ENCODE measurements around the gene APLP2.
"Not testable (repeated sequence)": the region's sequence is repeated elsewhere in the genome, so short reads cannot be mapped to it uniquely, and the experiment has no call there.

Gene APLP2

DNA sequence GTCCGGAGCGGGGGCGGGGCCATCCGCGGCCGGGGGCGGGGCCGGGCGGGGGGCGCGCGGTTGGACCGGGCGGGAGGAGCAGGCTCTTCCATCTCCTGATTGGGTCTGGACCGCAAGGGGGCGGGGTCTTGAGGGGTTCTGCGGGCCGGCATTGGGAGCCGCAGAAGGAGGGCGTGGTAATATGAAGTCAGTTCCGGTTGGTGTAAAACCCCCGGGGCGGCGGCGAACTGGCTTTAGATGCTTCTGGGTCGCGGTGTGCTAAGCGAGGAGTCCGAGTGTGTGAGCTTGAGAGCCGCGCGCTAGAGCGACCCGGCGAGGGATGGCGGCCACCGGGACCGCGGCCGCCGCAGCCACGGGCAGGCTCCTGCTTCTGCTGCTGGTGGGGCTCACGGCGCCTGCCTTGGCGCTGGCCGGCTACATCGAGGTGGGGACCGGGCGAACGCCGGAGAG, at the start of gene APLP2:
TSS of gene APLP2 (plus strand) at position 236 of the 450 bp plus-strand sequence. CDS start at position 320, 84 bp downstream.
- Histone ChIP-seq H3K27me3 (replicated peaks; ENCODE audit: control insufficient read depth, insufficient read depth, low read length) (no peaks in the 10 kb centered on the region), H3K4me3 (ENCODE audit: low read length) (peak within 1 kb of the TSS; percentile 92), H3K4me1 (ENCODE audit: control insufficient read depth, insufficient read depth, low read length) (peaks cover 22% of the 10 kb centered on the region), H3K36me3 (ENCODE audit: control insufficient read depth, insufficient read depth, low read length, severe bottlenecking) (no peaks in the 10 kb centered on the region), H3K9me3 (ENCODE audit: control insufficient read depth, low read length) (no peaks in the 10 kb centered on the region), H3K9ac (ENCODE audit: low read length) (peak within 1 kb of the TSS; percentile 93)
- DNase-seq (ENCODE audit: low read depth): peak; percentile 99

DNA sequence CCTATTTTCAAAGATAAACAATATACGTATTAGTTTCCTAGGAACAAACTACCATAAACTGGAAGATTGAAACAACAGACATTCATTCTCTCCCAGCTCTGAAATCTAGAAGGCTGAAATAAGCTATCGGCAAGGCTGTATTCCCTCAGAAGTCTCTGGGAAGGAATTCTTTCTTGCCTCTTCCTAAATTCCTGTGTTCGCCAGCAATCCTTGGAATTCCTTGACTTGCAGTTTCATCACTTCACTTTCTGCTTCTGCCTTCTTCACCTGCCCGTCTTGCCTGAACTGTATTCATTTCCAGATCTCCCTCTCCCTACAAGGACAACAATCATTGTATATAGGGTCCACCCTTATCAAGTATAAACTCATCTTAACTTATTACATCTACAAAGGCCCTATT, 49.4 kb upstream of the APLP2 start:
- no peak overlapping the region for H3K4me3 ChIP-seq (ENCODE audit: low read length)
- peaks cover 10% of the 10 kb centered on the region for H3K4me1 ChIP-seq (ENCODE audit: control insufficient read depth, insufficient read depth, low read length)
- H3K36me3 ChIP-seq (ENCODE audit: control insufficient read depth, insufficient read depth, low read length, severe bottlenecking): no peaks in the 10 kb centered on the region
- no peak overlapping the region for H3K9ac ChIP-seq (ENCODE audit: low read length)
- no peaks in the 10 kb centered on the region for H3K9me3 ChIP-seq (ENCODE audit: control insufficient read depth, low read length)
- DNase-seq (ENCODE audit: low read depth): no peak
- H3K27me3 ChIP-seq (replicated peaks; ENCODE audit: control insufficient read depth, insufficient read depth, low read length): no peaks in the 10 kb centered on the region

DNA sequence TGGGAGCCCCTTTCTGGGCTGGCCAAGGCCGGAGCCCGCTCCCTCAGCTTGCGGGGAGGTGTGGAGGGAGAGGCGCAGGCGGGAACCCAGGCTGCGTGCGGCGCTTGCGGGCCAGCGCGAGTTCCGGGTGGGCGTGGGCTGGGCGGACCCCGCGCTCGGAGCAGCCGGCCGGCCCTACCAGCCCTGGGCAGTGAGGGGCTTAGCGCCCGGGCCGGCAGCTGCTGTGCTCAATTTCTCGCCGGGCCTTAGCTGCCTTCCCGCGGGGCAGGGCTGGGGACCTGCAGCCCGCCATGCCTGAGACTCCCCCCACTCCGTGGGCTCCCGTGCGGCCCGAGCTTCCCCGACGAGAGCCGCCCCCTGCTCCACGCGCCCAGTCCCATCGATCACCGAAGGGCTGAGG, 48.1 kb upstream of the APLP2 start:
- H3K4me1 ChIP-seq (ENCODE audit: control insufficient read depth, insufficient read depth, low read length): peaks cover 10% of the 10 kb centered on the region
- H3K36me3 ChIP-seq (ENCODE audit: control insufficient read depth, insufficient read depth, low read length, severe bottlenecking); H3K4me3 ChIP-seq (ENCODE audit: low read length); H3K9ac ChIP-seq (ENCODE audit: low read length); H3K27me3 ChIP-seq (replicated peaks; ENCODE audit: control insufficient read depth, insufficient read depth, low read length); H3K9me3 ChIP-seq (ENCODE audit: control insufficient read depth, low read length); DNase-seq (ENCODE audit: low read depth): not testable (repeated sequence)

DNA sequence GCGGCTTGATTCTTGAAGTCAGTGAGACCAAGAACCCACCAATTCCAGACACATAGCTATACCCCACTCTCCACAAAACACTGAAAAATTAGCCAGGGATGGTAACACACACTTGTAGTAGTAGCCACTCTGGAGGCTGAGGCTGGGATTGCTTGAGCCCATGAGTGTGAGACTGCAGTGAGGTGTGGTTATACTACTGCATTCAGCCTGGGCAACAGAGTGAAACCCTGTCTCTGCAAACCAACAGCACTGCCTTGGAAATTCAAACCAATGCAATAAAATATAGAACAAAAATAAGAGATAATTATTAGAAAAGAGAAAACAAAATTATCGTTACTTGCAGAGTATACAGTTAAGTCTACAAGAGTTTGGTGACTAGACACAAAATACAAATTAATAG, 46.9 kb upstream of the APLP2 start:
- no peaks in the 10 kb centered on the region for H3K27me3 ChIP-seq (replicated peaks; ENCODE audit: control insufficient read depth, insufficient read depth, low read length)
- H3K4me1 ChIP-seq (ENCODE audit: control insufficient read depth, insufficient read depth, low read length): peaks cover 10% of the 10 kb centered on the region
- no peak for DNase-seq (ENCODE audit: low read depth)
- no peaks in the 10 kb centered on the region for H3K9me3 ChIP-seq (ENCODE audit: control insufficient read depth, low read length)
- no peak overlapping the region for H3K4me3 ChIP-seq (ENCODE audit: low read length)
- H3K36me3 ChIP-seq (ENCODE audit: control insufficient read depth, insufficient read depth, low read length, severe bottlenecking): no peaks in the 10 kb centered on the region
- no peak overlapping the region for H3K9ac ChIP-seq (ENCODE audit: low read length)

DNA sequence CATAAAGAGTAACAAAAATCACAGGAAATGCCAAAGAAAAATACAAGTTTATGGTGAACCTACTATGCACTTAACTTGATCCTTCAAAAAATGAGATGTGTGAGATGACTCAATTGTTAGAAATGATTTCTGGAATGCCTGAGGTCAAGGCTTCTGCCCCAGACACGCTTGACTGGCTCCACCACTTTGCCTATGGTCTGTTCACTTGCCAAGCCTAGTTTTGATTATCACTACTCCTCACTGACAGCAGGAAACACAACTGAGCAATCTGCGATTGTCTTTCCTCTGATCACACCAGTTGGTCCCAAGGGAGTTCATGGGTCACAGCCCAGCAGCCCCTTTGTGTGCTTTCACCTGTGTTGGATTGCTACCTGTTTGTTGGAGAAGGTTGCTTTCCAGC, 46.5 kb upstream of the APLP2 start:
- DNase-seq (ENCODE audit: low read depth): peak; percentile 13
- Histone ChIP-seq H3K4me1 (ENCODE audit: control insufficient read depth, insufficient read depth, low read length) (peaks cover 10% of the 10 kb centered on the region), H3K27me3 (replicated peaks; ENCODE audit: control insufficient read depth, insufficient read depth, low read length) (no peaks in the 10 kb centered on the region), H3K9ac (ENCODE audit: low read length) (no peak overlapping the region), H3K4me3 (ENCODE audit: low read length) (no peak overlapping the region), H3K36me3 (ENCODE audit: control insufficient read depth, insufficient read depth, low read length, severe bottlenecking) (no peaks in the 10 kb centered on the region), H3K9me3 (ENCODE audit: control insufficient read depth, low read length) (no peaks in the 10 kb centered on the region)

DNA sequence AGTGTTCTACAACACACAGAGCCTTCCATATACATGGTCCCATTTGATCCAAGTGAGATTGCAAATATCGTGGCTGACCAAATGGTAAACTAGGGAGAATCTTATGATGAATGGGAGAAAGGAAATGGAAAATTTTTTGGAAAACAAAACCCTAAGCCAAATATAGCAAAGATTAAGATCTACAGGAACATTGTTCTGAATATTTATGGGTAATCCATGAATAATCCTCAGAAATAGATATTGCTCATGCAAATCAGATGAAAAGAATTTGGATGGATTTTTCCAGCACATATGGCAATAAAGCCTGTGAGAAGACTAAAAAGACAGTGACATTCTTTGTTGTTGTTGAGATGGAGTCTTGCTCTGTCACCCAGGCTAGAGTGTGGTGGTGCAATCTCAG, 45.3 kb upstream of the APLP2 start:
- H3K4me3 ChIP-seq (ENCODE audit: low read length): no peak overlapping the region
- H3K4me1 ChIP-seq (ENCODE audit: control insufficient read depth, insufficient read depth, low read length): peaks cover 10% of the 10 kb centered on the region
- H3K27me3 ChIP-seq (replicated peaks; ENCODE audit: control insufficient read depth, insufficient read depth, low read length): no peaks in the 10 kb centered on the region
- no peaks in the 10 kb centered on the region for H3K9me3 ChIP-seq (ENCODE audit: control insufficient read depth, low read length)
- no peak overlapping the region for H3K9ac ChIP-seq (ENCODE audit: low read length)
- H3K36me3 ChIP-seq (ENCODE audit: control insufficient read depth, insufficient read depth, low read length, severe bottlenecking): no peaks in the 10 kb centered on the region
- no peak for DNase-seq (ENCODE audit: low read depth)

DNA sequence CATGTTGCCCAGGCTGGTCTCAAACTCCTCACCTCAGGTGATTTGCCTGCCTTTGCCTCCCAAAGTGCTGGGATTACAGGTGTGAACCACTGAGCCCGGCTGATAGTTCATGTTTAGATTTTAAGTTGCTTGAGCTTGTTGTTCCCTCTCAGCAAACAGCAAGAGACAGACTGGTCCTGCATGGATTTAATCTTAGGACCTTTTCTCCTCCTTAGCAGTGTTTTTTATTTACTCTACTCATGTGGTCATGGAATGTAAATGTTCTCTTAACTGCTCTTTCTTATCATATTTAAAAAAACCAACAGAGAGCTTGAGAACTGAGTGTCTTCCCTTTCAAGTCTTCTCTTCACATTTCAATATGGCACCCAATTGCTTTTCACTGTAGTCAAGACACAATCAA, 44.3 kb upstream of the APLP2 start:
- Histone ChIP-seq H3K27me3 (replicated peaks; ENCODE audit: control insufficient read depth, insufficient read depth, low read length) (no peaks in the 10 kb centered on the region), H3K4me1 (ENCODE audit: control insufficient read depth, insufficient read depth, low read length) (peaks cover 10% of the 10 kb centered on the region), H3K9me3 (ENCODE audit: control insufficient read depth, low read length) (no peaks in the 10 kb centered on the region), H3K4me3 (ENCODE audit: low read length) (no peak overlapping the region), H3K36me3 (ENCODE audit: control insufficient read depth, insufficient read depth, low read length, severe bottlenecking) (no peaks in the 10 kb centered on the region), H3K9ac (ENCODE audit: low read length) (no peak overlapping the region)
- DNase-seq (ENCODE audit: low read depth): no peak

DNA sequence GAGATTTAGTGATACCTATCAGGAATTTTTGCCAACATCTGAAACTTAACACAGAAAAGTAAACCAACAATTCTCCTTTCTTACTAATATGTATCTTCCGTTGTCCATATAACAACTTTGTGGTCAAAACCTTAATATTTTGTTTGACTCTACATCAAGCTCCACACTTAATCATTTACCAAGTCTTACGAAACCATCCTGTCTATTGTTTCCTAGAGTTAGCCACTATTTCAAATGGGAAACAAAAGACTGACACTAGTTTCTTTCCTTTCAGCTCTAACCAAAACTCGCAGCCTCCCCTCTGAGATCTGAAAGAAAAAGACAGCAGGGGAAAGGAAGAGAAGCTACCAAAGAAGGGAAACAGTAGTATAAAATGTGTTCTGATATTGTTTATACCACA, 40.6 kb upstream of the APLP2 start:
- Histone ChIP-seq H3K36me3 (ENCODE audit: control insufficient read depth, insufficient read depth, low read length, severe bottlenecking) (no peaks in the 10 kb centered on the region), H3K27me3 (replicated peaks; ENCODE audit: control insufficient read depth, insufficient read depth, low read length) (no peaks in the 10 kb centered on the region), H3K9me3 (ENCODE audit: control insufficient read depth, low read length) (no peaks in the 10 kb centered on the region), H3K4me3 (ENCODE audit: low read length) (no peak overlapping the region), H3K4me1 (ENCODE audit: control insufficient read depth, insufficient read depth, low read length) (peaks cover 2% of the 10 kb centered on the region), H3K9ac (ENCODE audit: low read length) (no peak overlapping the region)
- DNase-seq (ENCODE audit: low read depth): no peak

DNA sequence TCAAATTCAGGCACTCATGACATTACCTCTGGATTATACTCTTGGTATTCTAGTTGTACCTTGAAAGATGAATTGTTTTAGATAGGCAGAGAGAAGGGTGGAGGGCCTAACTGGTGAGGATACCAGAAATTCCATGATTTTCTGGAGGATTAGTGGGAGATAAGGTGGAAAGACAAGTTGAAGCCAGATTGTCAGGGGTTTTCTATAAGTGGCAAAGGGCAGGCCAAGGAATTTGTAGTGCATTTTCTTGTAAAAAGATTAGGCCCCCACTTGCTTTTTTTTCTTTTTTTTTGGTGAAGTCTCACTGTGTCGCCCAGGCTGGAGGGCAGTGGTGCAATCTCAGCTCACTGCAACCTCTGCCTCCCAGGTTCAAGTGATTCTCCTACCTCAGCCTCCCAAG, 38.6 kb upstream of the APLP2 start:
- H3K36me3 ChIP-seq (ENCODE audit: control insufficient read depth, insufficient read depth, low read length, severe bottlenecking): no peaks in the 10 kb centered on the region
- no peaks in the 10 kb centered on the region for H3K27me3 ChIP-seq (replicated peaks; ENCODE audit: control insufficient read depth, insufficient read depth, low read length)
- no peak overlapping the region for H3K9ac ChIP-seq (ENCODE audit: low read length)
- no peaks in the 10 kb centered on the region for H3K4me1 ChIP-seq (ENCODE audit: control insufficient read depth, insufficient read depth, low read length)
- DNase-seq (ENCODE audit: low read depth): no peak
- no peaks in the 10 kb centered on the region for H3K9me3 ChIP-seq (ENCODE audit: control insufficient read depth, low read length)
- no peak overlapping the region for H3K4me3 ChIP-seq (ENCODE audit: low read length)

DNA sequence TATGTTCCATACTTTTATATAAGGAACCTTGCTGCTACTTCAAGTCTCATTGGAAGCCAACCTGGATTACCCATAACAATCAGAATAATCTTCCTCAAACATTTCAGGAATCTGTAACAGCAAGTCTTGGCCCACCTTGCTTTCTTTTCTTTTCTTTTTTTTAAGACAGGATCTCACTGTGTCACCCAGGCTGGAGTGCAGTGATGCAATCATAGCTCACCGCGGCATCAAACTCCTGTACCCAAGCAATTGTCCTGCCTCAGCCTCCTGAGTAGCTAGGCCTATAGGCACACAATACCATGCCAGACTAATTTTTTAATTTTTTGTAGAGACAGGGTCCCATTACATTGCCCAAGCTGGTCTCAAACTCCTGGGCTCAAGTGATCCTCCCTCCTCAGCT, 37.7 kb upstream of the APLP2 start:
- peaks cover 1% of the 10 kb centered on the region for H3K4me1 ChIP-seq (ENCODE audit: control insufficient read depth, insufficient read depth, low read length)
- H3K9ac ChIP-seq (ENCODE audit: low read length): no peak overlapping the region
- H3K36me3 ChIP-seq (ENCODE audit: control insufficient read depth, insufficient read depth, low read length, severe bottlenecking): no peaks in the 10 kb centered on the region
- DNase-seq (ENCODE audit: low read depth): no peak
- H3K9me3 ChIP-seq (ENCODE audit: control insufficient read depth, low read length): no peaks in the 10 kb centered on the region
- no peaks in the 10 kb centered on the region for H3K27me3 ChIP-seq (replicated peaks; ENCODE audit: control insufficient read depth, insufficient read depth, low read length)
- H3K4me3 ChIP-seq (ENCODE audit: low read length): no peak overlapping the region

DNA sequence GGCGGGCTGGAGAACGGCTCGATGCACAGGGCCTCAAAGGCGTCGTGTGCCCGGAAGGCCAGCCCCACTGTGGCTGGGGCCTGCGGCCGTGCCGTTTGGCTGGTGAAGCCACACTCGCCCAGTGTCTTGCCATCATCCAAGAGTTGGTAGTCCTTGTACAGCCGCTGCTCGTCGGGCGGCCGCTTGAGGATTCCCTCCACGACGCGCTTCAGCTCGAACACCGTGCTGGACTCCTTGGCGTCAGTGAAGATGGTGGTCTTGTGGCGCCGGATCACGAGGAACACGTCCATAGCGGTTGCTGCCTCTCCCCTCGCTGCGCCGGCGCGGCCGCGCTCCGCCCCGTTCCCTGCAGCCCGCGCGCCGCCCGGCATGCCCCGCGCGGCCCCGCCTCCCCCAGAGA, 36.8 kb upstream of the APLP2 start:
- H3K36me3 ChIP-seq (ENCODE audit: control insufficient read depth, insufficient read depth, low read length, severe bottlenecking): no peaks in the 10 kb centered on the region
- H3K9ac ChIP-seq (ENCODE audit: low read length): no peak overlapping the region
- DNase-seq (ENCODE audit: low read depth): no peak
- peaks cover 4% of the 10 kb centered on the region for H3K4me1 ChIP-seq (ENCODE audit: control insufficient read depth, insufficient read depth, low read length)
- H3K9me3 ChIP-seq (ENCODE audit: control insufficient read depth, low read length): no peaks in the 10 kb centered on the region
- no peaks in the 10 kb centered on the region for H3K27me3 ChIP-seq (replicated peaks; ENCODE audit: control insufficient read depth, insufficient read depth, low read length)
- no peak overlapping the region for H3K4me3 ChIP-seq (ENCODE audit: low read length)

DNA sequence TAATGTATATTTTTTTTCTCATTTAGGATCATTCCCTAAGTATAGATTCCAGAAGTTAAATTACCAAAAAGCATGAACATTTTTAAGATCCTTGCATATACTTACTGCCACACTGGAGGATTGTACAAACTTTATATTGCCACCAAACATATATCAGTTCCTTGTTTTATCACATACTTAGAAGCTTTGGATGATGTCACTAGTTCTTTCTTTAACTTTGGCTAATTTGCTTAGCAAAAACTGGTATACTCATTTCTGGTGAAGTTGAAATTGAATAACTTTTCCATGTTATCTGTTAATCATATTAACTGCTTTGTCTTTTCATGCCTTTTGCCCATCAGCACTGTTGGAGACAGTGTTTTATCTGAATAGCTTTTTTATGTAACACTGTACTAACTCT, 35.5 kb upstream of the APLP2 start:
- H3K36me3 ChIP-seq (ENCODE audit: control insufficient read depth, insufficient read depth, low read length, severe bottlenecking): no peaks in the 10 kb centered on the region
- H3K9me3 ChIP-seq (ENCODE audit: control insufficient read depth, low read length): no peaks in the 10 kb centered on the region
- peaks cover 4% of the 10 kb centered on the region for H3K4me1 ChIP-seq (ENCODE audit: control insufficient read depth, insufficient read depth, low read length)
- no peak for DNase-seq (ENCODE audit: low read depth)
- no peak overlapping the region for H3K9ac ChIP-seq (ENCODE audit: low read length)
- no peaks in the 10 kb centered on the region for H3K27me3 ChIP-seq (replicated peaks; ENCODE audit: control insufficient read depth, insufficient read depth, low read length)
- no peak overlapping the region for H3K4me3 ChIP-seq (ENCODE audit: low read length)

Measured in adipocyte (in vitro differentiated cells).